D341Med (cell line): ENCODE results near the gene XIRP2.
A peak's percentile ranks its signal among the peaks of the same experiment; 100 is the strongest.
"Not testable (repeated sequence)": the region's sequence is repeated elsewhere in the genome, so short reads cannot be mapped to it uniquely, and the experiment has no call there.

ENCODE experiments used
- DNase-seq: peaks from one replicate; pipeline ENCODE4 v3.0.0; 2012; ENCODE audit warnings: low spot score

Gene XIRP2

GRCh38 chr2:167054881-167055280, 166.6 kb downstream of the XIRP2 start:
- DNase-seq: no peak

- DNase-seq: no peak
Observed at GRCh38 chr2:167057446-167057845, 169.2 kb downstream of the XIRP2 start.

GRCh38 chr2:167059173-167059572, 170.9 kb downstream of the XIRP2 start:
- DNase-seq: no peak

- DNase-seq: no peak
Observed at GRCh38 chr2:167069855-167070254, 181.6 kb downstream of the XIRP2 start.

GRCh38 chr2:167075708-167076107, 187.4 kb downstream of the XIRP2 start:
- DNase-seq: not testable (repeated sequence)

GRCh38 chr2:167098931-167099330, 210.7 kb downstream of the XIRP2 start:
- DNase-seq: not testable (repeated sequence)

- DNase-seq: no peak
Observed at GRCh38 chr2:167100506-167100905, 212.2 kb downstream of the XIRP2 start.

- DNase-seq: no peak
Observed at GRCh38 chr2:167103028-167103756, 214.9 kb downstream of the XIRP2 start.

GRCh38 chr2:167103757-167104133, 215.5 kb downstream of the XIRP2 start:
- no peak for DNase-seq

GRCh38 chr2:167104691-167105090, 216.4 kb downstream of the XIRP2 start:
- DNase-seq: no peak

GRCh38 chr2:167109682-167110081, 221.4 kb downstream of the XIRP2 start:
- DNase-seq: not testable (repeated sequence)

- DNase-seq: no peak
Observed at GRCh38 chr2:167110345-167110744, 222.1 kb downstream of the XIRP2 start.

GRCh38 chr2:167114018-167114417, 225.7 kb downstream of the XIRP2 start:
- DNase-seq: no peak

GRCh38 chr2:167115541-167115940, 227.3 kb downstream of the XIRP2 start:
- DNase-seq: no peak

GRCh38 chr2:167122389-167122788, 234.1 kb downstream of the XIRP2 start:
- DNase-seq: no peak

GRCh38 chr2:167126165-167126564, 237.9 kb downstream of the XIRP2 start:
- no peak for DNase-seq

GRCh38 chr2:167127135-167127534, 238.9 kb downstream of the XIRP2 start:
- peak; percentile 20 for DNase-seq

- no peak for DNase-seq
Observed at GRCh38 chr2:167128130-167128529, 239.8 kb downstream of the XIRP2 start.

- DNase-seq: no peak
Observed at GRCh38 chr2:167132066-167132465, 243.8 kb downstream of the XIRP2 start.

GRCh38 chr2:167132906-167133555, 244.8 kb downstream of the XIRP2 start:
- DNase-seq: peak; percentile 39

GRCh38 chr2:167133614-167134013, 245.3 kb downstream of the XIRP2 start:
- no peak for DNase-seq

- no peak for DNase-seq
Observed at GRCh38 chr2:167134381-167135072, 246.2 kb downstream of the XIRP2 start.

GRCh38 chr2:167135706-167136105, 247.4 kb downstream of the XIRP2 start:
- DNase-seq: no peak
